Astrocyte of the spinal cord (primary cell): Measurements from ENCODE around the gene UBE2M.

Source experiments
- DNase-seq: peaks from one replicate; pipeline ENCODE4 v3.0.0; 2011; ENCODE audit warnings: low read depth, low spot score
- H3K4me3 ChIP-seq: 2 replicates; pipeline ENCODE4 v1.5.1; 2011; ENCODE audit warnings: low read depth, mild to moderate bottlenecking, low read length, moderate library complexity
- in situ Hi-C: cut with HindIII; loops from 2 replicates; pipeline ENCODE4 v1.10.0; 2017; ENCODE audit warnings: low sequenced_read_pairs
- TF ChIP-seq, protein P1 (sequence below): IDR thresholded peaks from 2 replicates; pipeline ENCODE4 v1.5.1; 2012; ENCODE audit warnings: low read depth, mild to moderate bottlenecking, low read length, inconsistent platforms

Gene UBE2M

DNA sequence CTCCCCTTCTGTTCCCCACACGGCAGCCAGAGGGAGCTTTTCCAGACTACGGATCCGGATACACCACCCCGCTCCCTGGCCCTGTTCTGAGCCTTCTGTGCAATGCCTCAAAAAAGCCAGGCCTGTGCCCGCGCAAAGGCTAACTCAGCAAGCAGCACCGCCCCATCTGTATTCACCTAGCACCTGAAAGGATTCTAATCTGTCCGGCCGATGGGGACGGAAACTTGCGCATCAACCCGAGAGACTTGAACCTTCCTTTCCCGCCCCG lies 39.4 kb downstream of the UBE2M start:
- DNase-seq: peak; percentile 77
- TF ChIP-seq, protein P1, sequence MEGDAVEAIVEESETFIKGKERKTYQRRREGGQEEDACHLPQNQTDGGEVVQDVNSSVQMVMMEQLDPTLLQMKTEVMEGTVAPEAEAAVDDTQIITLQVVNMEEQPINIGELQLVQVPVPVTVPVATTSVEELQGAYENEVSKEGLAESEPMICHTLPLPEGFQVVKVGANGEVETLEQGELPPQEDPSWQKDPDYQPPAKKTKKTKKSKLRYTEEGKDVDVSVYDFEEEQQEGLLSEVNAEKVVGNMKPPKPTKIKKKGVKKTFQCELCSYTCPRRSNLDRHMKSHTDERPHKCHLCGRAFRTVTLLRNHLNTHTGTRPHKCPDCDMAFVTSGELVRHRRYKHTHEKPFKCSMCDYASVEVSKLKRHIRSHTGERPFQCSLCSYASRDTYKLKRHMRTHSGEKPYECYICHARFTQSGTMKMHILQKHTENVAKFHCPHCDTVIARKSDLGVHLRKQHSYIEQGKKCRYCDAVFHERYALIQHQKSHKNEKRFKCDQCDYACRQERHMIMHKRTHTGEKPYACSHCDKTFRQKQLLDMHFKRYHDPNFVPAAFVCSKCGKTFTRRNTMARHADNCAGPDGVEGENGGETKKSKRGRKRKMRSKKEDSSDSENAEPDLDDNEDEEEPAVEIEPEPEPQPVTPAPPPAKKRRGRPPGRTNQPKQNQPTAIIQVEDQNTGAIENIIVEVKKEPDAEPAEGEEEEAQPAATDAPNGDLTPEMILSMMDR: peak; percentile 90
- H3K4me3 ChIP-seq: peak overlapping the region; percentile 81
- in situ Hi-C loops: no loop called here

DNA sequence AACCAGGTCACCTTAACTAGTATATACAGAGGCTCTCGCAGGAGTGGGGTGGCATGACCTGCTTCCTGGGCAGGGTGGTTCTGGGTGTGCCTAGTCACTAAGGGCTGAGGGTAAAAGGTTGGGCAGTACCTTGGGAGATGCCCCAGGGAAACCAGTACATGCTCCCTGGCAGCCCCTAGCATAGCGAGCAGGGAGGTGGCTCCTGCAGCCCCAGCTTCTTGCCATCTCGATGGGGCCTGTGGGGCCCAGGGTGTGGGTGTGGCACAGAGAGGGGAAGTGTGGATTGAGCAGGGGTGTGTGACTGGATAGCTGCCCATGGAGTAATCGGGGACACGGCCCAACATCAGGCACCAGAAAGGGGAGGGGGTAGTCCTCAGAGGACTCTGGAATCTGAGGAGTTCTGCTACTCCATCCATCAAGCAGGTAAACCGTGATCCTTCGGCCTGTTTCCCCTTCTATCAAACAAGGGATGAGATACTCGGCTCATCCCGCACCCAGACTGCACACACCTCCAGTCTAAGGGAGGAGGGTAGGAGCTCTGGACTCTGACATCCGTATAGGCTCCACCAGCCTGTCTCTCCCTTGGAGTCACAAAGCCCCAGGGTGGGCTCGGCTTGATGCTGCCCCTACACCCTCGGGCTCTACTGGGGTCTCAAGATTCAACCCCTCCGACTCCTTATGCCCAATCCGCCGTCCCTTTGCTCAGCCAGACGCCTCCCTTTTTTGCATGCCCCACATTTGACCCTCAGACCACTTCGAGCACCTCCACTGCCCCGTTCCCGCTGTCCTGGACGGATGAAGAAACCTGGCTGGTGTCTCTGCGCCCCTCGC lies 39.9 kb downstream of the UBE2M start:
- DNase-seq: no peak
- TF ChIP-seq, protein P1: no peak
- in situ Hi-C loops: no loop called here
- H3K4me3 ChIP-seq: peak overlapping the region; percentile 81

DNA sequence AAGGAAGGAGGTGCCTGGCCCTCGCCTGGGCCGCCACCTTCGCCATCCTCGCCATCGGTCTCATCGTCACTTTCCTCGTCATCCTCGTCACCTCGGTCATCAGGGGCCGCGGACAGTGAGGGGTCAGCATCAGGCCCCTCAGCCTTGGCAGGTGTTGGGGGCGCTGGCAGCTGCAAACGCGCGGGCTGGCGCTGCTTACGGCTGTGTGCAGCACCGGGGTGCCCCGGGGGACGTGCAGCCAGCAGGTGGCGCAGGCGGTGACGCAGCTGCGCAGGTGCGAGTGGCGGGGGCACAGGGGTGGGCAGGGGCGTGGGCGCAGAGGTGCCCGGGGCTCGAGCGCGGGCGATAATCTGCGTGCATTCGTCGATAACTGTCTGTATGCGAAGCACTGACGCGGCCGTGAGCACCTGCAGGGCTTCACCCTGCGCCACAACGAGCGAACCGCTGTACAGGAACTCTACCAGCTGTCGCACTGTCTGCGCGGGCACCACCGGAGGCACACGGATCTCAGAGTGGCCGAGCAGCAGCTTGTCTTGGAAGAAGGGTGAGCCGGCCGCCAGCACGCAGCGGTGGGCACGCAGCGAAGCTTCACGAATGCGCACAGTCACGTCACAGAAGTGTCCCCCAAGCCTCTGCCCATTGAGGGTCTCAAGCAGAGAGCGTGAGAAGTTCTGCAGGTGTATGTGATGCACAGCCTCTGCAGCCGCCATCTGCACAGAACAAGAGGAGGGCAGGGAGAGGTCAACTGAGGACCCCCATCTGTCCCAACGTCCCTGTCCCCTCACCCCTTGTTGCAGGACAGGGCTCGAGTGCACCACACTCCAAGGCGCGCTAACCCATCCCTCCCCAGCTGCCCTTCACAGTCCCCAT lies 41.2 kb downstream of the UBE2M start:
- in situ Hi-C loops: no loop called here
- no peak for DNase-seq
- TF ChIP-seq, protein P1: peak; percentile 0
- no peak overlapping the region for H3K4me3 ChIP-seq

DNA sequence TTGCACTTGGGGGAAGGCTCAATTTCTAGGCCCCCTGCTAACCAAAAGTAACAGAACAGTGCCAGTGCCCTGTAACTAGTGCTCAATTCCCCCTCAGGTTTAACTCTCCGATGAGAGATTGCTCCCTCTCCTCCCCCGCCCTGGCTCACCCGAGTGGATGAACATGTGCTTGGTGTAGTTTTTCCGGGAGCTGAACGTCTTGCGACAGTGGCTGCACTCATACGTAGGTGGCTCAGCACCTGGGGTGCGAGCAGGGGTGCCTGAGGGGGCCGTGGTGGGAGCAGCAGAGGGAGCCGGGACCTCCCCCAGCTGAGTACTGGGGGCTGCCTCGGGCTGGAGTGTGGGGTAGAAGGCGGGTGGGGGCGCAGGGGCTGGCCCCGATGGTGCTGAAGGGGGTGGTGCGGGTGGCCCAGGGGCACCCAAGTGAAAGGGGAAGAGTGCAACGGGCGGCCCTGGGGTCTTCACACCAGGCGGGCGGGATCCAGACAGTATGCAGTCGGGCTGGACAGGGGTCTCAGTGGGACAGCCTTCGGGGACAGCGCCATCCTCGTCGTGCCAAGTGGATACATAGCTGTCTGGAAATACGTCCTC lies 42.1 kb downstream of the UBE2M start:
- in situ Hi-C loops: no loop called here
- no peak overlapping the region for H3K4me3 ChIP-seq
- no peak for DNase-seq
- TF ChIP-seq, protein P1: no peak

DNA sequence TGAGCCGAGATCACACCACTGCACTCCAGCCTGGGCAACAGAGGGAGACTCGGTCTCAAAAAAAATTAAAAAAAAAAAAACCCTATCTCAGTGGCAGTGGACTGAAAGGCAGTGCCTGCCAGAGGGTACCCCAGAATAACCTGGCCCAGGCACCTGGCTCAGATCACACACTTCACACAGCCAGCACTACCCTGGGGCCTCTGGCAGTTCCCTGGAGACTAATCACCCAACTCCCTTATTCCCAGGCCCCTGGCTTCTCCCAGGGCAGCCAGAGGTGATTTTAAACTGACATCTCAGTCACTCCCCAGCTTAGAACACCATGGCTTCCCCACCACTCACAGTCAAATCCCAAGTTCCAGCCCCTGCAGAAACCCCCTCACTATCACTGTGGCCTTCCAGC lies 43.2 kb downstream of the UBE2M start:
- no peak for DNase-seq
- no peak overlapping the region for H3K4me3 ChIP-seq
- in situ Hi-C loops: no loop called here
- TF ChIP-seq, protein P1: no peak

DNA sequence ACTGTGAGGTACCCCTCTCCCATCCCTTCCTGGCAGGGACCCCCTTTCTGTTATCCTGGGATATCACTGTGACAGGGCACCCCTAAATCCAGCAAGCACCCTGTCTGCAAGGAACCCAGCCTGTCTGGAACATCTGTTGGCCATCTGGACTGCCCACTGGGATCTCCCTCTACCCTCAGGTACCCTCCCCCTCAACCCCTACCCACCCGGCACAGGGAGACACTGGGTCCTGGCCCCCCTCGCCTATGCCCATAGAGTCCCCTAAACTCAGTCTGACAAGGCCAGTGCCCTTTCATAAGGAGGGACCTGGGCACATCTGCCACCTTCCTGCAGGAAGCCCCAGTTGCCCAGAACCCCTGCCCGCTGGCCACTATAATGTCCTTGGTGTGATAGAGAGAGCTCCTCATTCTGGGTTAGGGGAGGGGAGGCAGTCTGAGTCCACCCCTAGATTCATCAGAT lies 43.8 kb downstream of the UBE2M start:
- no peak for DNase-seq
- peak overlapping the region; percentile 37 for H3K4me3 ChIP-seq
- TF ChIP-seq, protein P1: no peak
- in situ Hi-C loops: no loop called here
